HepG2 (cell line): Measurements from ENCODE around the gene USP36. TPM values are rescaled to one million over a fixed set of nuclear protein-coding genes. Genes with fewer than 3 reads are reported as not detected.
A peak's percentile ranks its signal among the peaks of the same experiment; 100 is the strongest.

Source experiments
- ATAC-seq: fragments of 200-7000 bp; cut with Tn5 transposase; 3 replicates; pipeline ENCODE4 v1.9.1; 2020; ENCODE audit warnings: mild to moderate bottlenecking, moderate library complexity
- BruUV-seq: library from RNA; stranded (reverse); fragments of 400-500 nt; replicated peaks from 2 replicates; lab custom pipeline; 2021; lab: Mats Ljungman, UMichigan
- CTCF ChIA-PET: fragments of 300-600 bp; formaldehyde crosslinking; extraction: SDS; loops from one replicate; lab custom pipeline; 2021; ENCODE audit warnings: low total read pairs, inconsistent platforms, low intra/inter-chr PET ratio; lab: Yijun Ruan, JAX
- POLR2A ChIA-PET: fragments of 350-600 bp; sonication (Branson Sonifier 250); formaldehyde crosslinking; loops from one replicate; lab custom pipeline; 2020; ENCODE audit warnings: antibody characterized with exemption, inconsistent platforms; lab: Yijun Ruan, JAX
- DNase-seq: peaks from one replicate; pipeline ENCODE4 v3.0.0-alpha.2; 2015; ENCODE audit warnings: low spot score
- FAIRE-seq: peaks from 3 replicates; lab custom pipeline; 2011; peaks lifted over from hg19 to GRCh38; lab: Jason Lieb, UNC
- H2AFZ ChIP-seq: one replicate; pipeline ENCODE4 v1.6.1; 2011; ENCODE audit warnings: low read length, inconsistent platforms
- H3K27ac ChIP-seq: fragments of 300-600 bp; 3 replicates; pipeline ENCODE4 v1.8.0; 2011; ENCODE audit warnings: mixed run types, mild to moderate bottlenecking, mixed read lengths, low read length, inconsistent platforms; ENCODE audit not compliant: insufficient read depth; ENCODE audit errors: extremely low read length
- H3K27me3 ChIP-seq, 2 experiments: fragments of 200-600 bp in 1 of 2; 2 replicates in 1 of 2; 3 replicates in 1 of 2; pipeline versions ENCODE4 v1.6.0 to v1.8.0; 2011; ENCODE audit warnings: low read length in 2 of 2, mild to moderate bottlenecking in 2 of 2, moderate library complexity in 2 of 2, inconsistent platforms in 1 of 2; ENCODE audit not compliant: insufficient read depth in 2 of 2, control insufficient read depth in 1 of 2
- H3K36me3 ChIP-seq, 2 experiments: fragments of 200-600 bp in 1 of 2; replicated peaks in 1 of 2; 2 replicates in 1 of 2; 3 replicates in 1 of 2; pipeline versions ENCODE4 v1.5.1 to v1.8.0; 2011; ENCODE audit warnings: low read length in 2 of 2, inconsistent platforms in 1 of 2; ENCODE audit not compliant: insufficient read depth in 2 of 2, control insufficient read depth in 1 of 2
- H3K4me1 ChIP-seq: 2 replicates; pipeline ENCODE4 v1.5.1; 2012; ENCODE audit warnings: low read length, inconsistent platforms; ENCODE audit not compliant: insufficient read depth
- H3K4me2 ChIP-seq: 2 replicates; pipeline ENCODE4 v1.6.0; 2011; ENCODE audit warnings: low read depth, low read length, inconsistent platforms
- H3K4me3 ChIP-seq, 3 experiments: fragments of 200-600 bp in 1 of 3; sonication (generic), shearing (Covaris generic) in 1 of 3; replicated peaks in 1 of 3; 2 replicates each; pipeline ENCODE4 v1.5.1; 2011 to 2016; ENCODE audit warnings: low read length in 3 of 3, inconsistent platforms in 2 of 3, low read depth in 2 of 3, mild to moderate bottlenecking in 2 of 3, control low read depth in 1 of 3, mixed read lengths in 1 of 3; ENCODE audit not compliant: insufficient read depth in 1 of 3
- H3K79me2 ChIP-seq: one replicate; pipeline ENCODE4 v1.6.1; 2011; ENCODE audit warnings: low read length, inconsistent platforms; ENCODE audit not compliant: insufficient read depth
- H3K9ac ChIP-seq: 2 replicates; pipeline ENCODE4 v1.6.0; 2011; ENCODE audit warnings: mild to moderate bottlenecking, low read depth, low read length, inconsistent platforms; ENCODE audit not compliant: insufficient read depth
- H3K9me3 ChIP-seq: 2 replicates; pipeline ENCODE4 v1.5.1; 2012; ENCODE audit warnings: mild to moderate bottlenecking, low read length
- H4K20me1 ChIP-seq: 2 replicates; pipeline ENCODE4 v1.6.0; 2011; ENCODE audit warnings: inconsistent platforms, mild to moderate bottlenecking, low read length, moderate library complexity; ENCODE audit not compliant: insufficient read depth
- AGO2 ChIP-seq: fragments of 200-400 bp; formaldehyde crosslinking; optimal IDR thresholded peaks from 2 replicates; pipeline ENCODE3; 2017; ENCODE audit warnings: mild to moderate bottlenecking, low read depth, low read length, moderate library complexity
- FOXA1 ChIP-seq, 2 experiments: fragments of 450-650 bp in 1 of 2; sonication (generic) in 1 of 2; formaldehyde crosslinking in 1 of 2; IDR thresholded peaks; 2 replicates each; pipeline versions ENCODE4 v1.4.0 to v1.6.1; 2016 to 2020; ENCODE audit warnings: missing genetic modification reagents in 1 of 2
- KDM5A ChIP-seq: fragments of 200-600 bp; sonication (generic); IDR thresholded peaks from 2 replicates; pipeline ENCODE4 v1.7.0; 2018; ENCODE audit warnings: antibody characterized with exemption, mild to moderate bottlenecking, low read length, borderline replicate concordance
- NFE2 ChIP-seq: sonication (generic); formaldehyde crosslinking; IDR thresholded peaks from 2 replicates; pipeline ENCODE4 v1.4.0; 2020; ENCODE audit warnings: missing genetic modification reagents
- NFKBIZ ChIP-seq: IDR thresholded peaks from 2 replicates; pipeline ENCODE4 v1.6.1; 2018; ENCODE audit warnings: missing genetic modification reagents, missing compliant biosample characterization
- RFX3 ChIP-seq: IDR thresholded peaks from 2 replicates; pipeline ENCODE4 v1.6.1; 2016; ENCODE audit warnings: missing biosample characterization, missing genetic modification reagents
- SMAD9 ChIP-seq: sonication (generic); formaldehyde crosslinking; IDR thresholded peaks from 2 replicates; pipeline ENCODE4 v1.5.1; 2020; ENCODE audit warnings: mild to moderate bottlenecking, missing genetic modification reagents
- TOPORS ChIP-seq: sonication (generic); formaldehyde crosslinking; IDR thresholded peaks from 2 replicates; pipeline ENCODE4 v1.8.0; 2023; ENCODE audit warnings: mild to moderate bottlenecking, missing genetic modification reagents
- ZNF124 ChIP-seq: sonication (generic); formaldehyde crosslinking; IDR thresholded peaks from 2 replicates; pipeline ENCODE4 v1.4.0; 2020; ENCODE audit warnings: missing genetic modification reagents
- ZNF160 ChIP-seq: sonication (generic); formaldehyde crosslinking; IDR thresholded peaks from 2 replicates; pipeline ENCODE4 v1.8.0; 2022; ENCODE audit warnings: mild to moderate bottlenecking, inconsistent platforms, missing genetic modification reagents
- ZNF234 ChIP-seq: sonication (generic); formaldehyde crosslinking; conservative IDR thresholded peaks from 2 replicates; pipeline ENCODE4 v1.5.1; 2020; ENCODE audit warnings: mild to moderate bottlenecking, missing genetic modification reagents
- ZNF280B ChIP-seq: sonication (generic); formaldehyde crosslinking; IDR thresholded peaks from 2 replicates; pipeline ENCODE4 v1.5.0; 2020; ENCODE audit warnings: missing genetic modification reagents, mild to moderate bottlenecking, borderline replicate concordance
- ZNF576 ChIP-seq: sonication (generic); formaldehyde crosslinking; IDR thresholded peaks from 2 replicates; pipeline ENCODE4 v1.4.0; 2020; ENCODE audit warnings: mild to moderate bottlenecking, missing genetic modification reagents
- WGBS: methylation state at CpG from one replicate; pipeline ENCODE4 v1.1.6; 2017; ENCODE audit warnings: low lambda C conversion rate; 5-methylcytosine and 5-hydroxymethylcytosine counted together
- in situ Hi-C: cut with HindIII; loops from 2 replicates; pipeline ENCODE4 v1.10.0; 2017; ENCODE audit warnings: low pct_unique_long_range_greater_than_20kb; ENCODE audit not compliant: extremely low pct_ligation_motif_present
- intact Hi-C: fragments of 100-400 bp; cut with micrococcal nuclease; formaldehyde crosslinking; loops from one replicate; pipeline ENCODE4 v1.10.0; 2022; ENCODE audit not compliant: unreplicated experiment
- polyA plus RNA-seq, 8 experiments: library from polyadenylated mRNA; depleted of rRNA in 3 of 8; stranded (reverse) in 7 of 8; unstranded in 1 of 8; fragments of >200 nt; fragmentation: Illumina TruSeq in 4 of 8; extraction: Trizol in 4 of 8; gene quantifications; 2 replicates each; pipeline versions ENCODE4 v1.2.1 to v1.2.3, GENCODE V29; 2011 to 2016; ENCODE audit warnings: low read depth in 4 of 8, missing spikeins in 1 of 8, mixed read lengths in 1 of 8; ENCODE audit not compliant: insufficient read depth in 1 of 8
- total RNA-seq, 5 experiments: library from RNA; depleted of rRNA; stranded (reverse); fragments of >200 nt; fragmentation: Illumina TruSeq; extraction: Trizol; gene quantifications; 2 replicates each; pipeline ENCODE4 v1.2.3, GENCODE V29; 2016; ENCODE audit warnings: low read depth in 1 of 5

Gene USP36
- total and polyA plus RNA-seq, 2 of the 13 experiments (the other 11 are each of a cell fraction or from before 2014, with no cell fraction given) = 29.6 to 45.9 TPM

- no peak overlapping the region for H3K9ac ChIP-seq
- no peaks in the 10 kb centered on the region for H3K9me3 ChIP-seq
- no peak for DNase-seq
- no peak overlapping the region for H3K4me2 ChIP-seq
- no peak for FAIRE-seq
- H3K79me2 ChIP-seq = peaks cover 3% of the 10 kb centered on the region
- H2AFZ ChIP-seq = no peak overlapping the region
- intact Hi-C loops = no loop called here
- TF ChIP-seq NFE2 (CRISPR knock-in tag) = no peak
- TF ChIP-seq AGO2 = peak; percentile 15
- 0 out of 2 replicates have a peak, but pooled peaks cover 7% of the 10 kb centered on the region for H3K4me1 ChIP-seq
- peaks cover 6% of the 10 kb centered on the region for H4K20me1 ChIP-seq
- no peak overlapping the region for H3K27ac ChIP-seq
- ATAC-seq = no peak; the same call in 2 of the 3 replicates
- ChIA-PET POLR2A (interaction anchor here (1.1 kb wide), 1 partner anchor 9 kb away, joined by 4 read pairs; no protein-coding TSS in a partner anchor), CTCF (no interaction called here)
- peaks cover 72 to 94% of the 10 kb centered on the region in 2 experiments for H3K36me3 ChIP-seq
- no peak overlapping the region for H3K4me3 ChIP-seq
- no TSS peak for BruUV-seq
- 97% methylated on average over 12 of the region's 14 CpGs for WGBS
- in situ Hi-C loops = no loop called here
- H3K27me3 ChIP-seq = no peaks in the 10 kb centered on the region
Observed at GRCh38 chr17:78822552-78822951, 18.1 kb downstream of the USP36 start.

- intact Hi-C loops = no loop called here
- POLR2A ChIA-PET = interaction anchor here (1.1 kb wide), 1 partner anchor 10 kb away, joined by 4 read pairs; no protein-coding TSS in a partner anchor
- H3K36me3 ChIP-seq = peaks cover 71 to 95% of the 10 kb centered on the region in 2 experiments
- TF ChIP-seq FOXA1 (IDR thresholded peaks at IDR 0.05) = no peak
- TF ChIP-seq FOXA1 (CRISPR knock-in tag; IDR thresholded peaks at IDR 0.05) = no peak
- no peak for TF ChIP-seq ZNF234 (CRISPR knock-in tag)
- no peak for TF ChIP-seq KDM5A
- TF ChIP-seq ZNF124 = no peak
- no peak for TF ChIP-seq ZNF576 (CRISPR knock-in tag)
- no peak for TF ChIP-seq RFX3
- TF ChIP-seq ZNF160 = no peak
- TF ChIP-seq TOPORS = no peak
- no peak for TF ChIP-seq SMAD9 (CRISPR knock-in tag)
- TF ChIP-seq NFKBIZ (CRISPR knock-in tag) = no peak
- no peak for TF ChIP-seq ZNF280B (CRISPR knock-in tag)
Observed at GRCh38 chr17:78821961-78822360, 18.7 kb downstream of the USP36 start.

More at GRCh38 chr17:78821961-78822360, 18.7 kb downstream of the USP36 start:
- Histone ChIP-seq H4K20me1 (peaks cover 6% of the 10 kb centered on the region), H3K9ac (no peak overlapping the region), H2AFZ (no peak overlapping the region), H3K4me1 (0 out of 2 replicates have a peak, but pooled peaks cover 7% of the 10 kb centered on the region), H3K4me2 (no peak overlapping the region), H3K27ac (no peak overlapping the region), H3K9me3 (no peaks in the 10 kb centered on the region), H3K4me3 (no peak overlapping the region), H3K79me2 (peaks cover 3% of the 10 kb centered on the region), H3K27me3 (no peaks in the 10 kb centered on the region)
- DNase-seq = no peak
- ATAC-seq = no peak
- no peak for FAIRE-seq
- CTCF ChIA-PET = no interaction called here
- 92% methylated on average over 7 of the region's 8 CpGs for WGBS
- BruUV-seq = no TSS peak
- in situ Hi-C loops = no loop called here
